Thyroid gland (tissue), 4 donors: Measurements from ENCODE around the gene MMAB. TPM values are rescaled to one million over a fixed set of nuclear protein-coding genes. Genes with fewer than 3 reads are reported as not detected.

Source experiments
- DNase-seq, 2 donors: peaks; one replicate each; pipeline ENCODE4 v3.0.0-alpha.2; 2019
- H3K27ac ChIP-seq, 3 donors: fragments of 200-600 bp; sonication (generic); 1 replicate in 2 of 3; 2 replicates in 1 of 3; pipeline ENCODE4 v1.5.1; 2016 to 2019; ENCODE audit warnings: mild to moderate bottlenecking in 1 of 3, moderate library complexity in 1 of 3
- H3K27me3 ChIP-seq: fragments of 200-600 bp; sonication (generic); one replicate; pipeline ENCODE4 v1.5.1; 2019
- H3K36me3 ChIP-seq, 2 donors: fragments of 200-600 bp; sonication (generic); one replicate each; pipeline ENCODE4 v1.5.1; 2016 to 2019
- H3K4me1 ChIP-seq, 2 donors: fragments of 200-600 bp; sonication (generic); one replicate each; pipeline ENCODE4 v1.5.1; 2017 to 2019
- H3K4me3 ChIP-seq, 3 donors: fragments of 200-600 bp; sonication (generic); replicated peaks in 1 of 3; 1 replicate in 2 of 3; 2 replicates in 1 of 3; pipeline ENCODE4 v1.5.1; 2016; ENCODE audit warnings: mild to moderate bottlenecking in 1 of 3
- H3K9me3 ChIP-seq: fragments of 200-600 bp; sonication (generic); one replicate; pipeline ENCODE4 v1.5.1; 2017
- CTCF ChIP-seq, 6 experiments: fragments of 200-600 bp in 3 of 6; fragments of 450-650 bp in 3 of 6; sonication (generic) in 3 of 6; IDR thresholded peaks; one replicate each; pipeline ENCODE4 v1.5.1; 2016 to 2019; ENCODE audit warnings: antibody characterized with exemption in 6 of 6, mild to moderate bottlenecking in 2 of 6, inconsistent platforms in 1 of 6, moderate library complexity in 1 of 6
- POLR2A ChIP-seq, 2 donors: fragments of 450-650 bp; IDR thresholded peaks; one replicate each; pipeline ENCODE4 v1.6.1; 2017; ENCODE audit warnings: antibody characterized with exemption in 2 of 2, mild to moderate bottlenecking in 2 of 2, moderate library complexity in 1 of 2
- WGBS, 2 donors: methylation state at CpG; one replicate each; pipeline ENCODE4 v1.1.5; 2017; 5-methylcytosine and 5-hydroxymethylcytosine counted together
- intact Hi-C: fragments of 100-400 bp; cut with DNase I; formaldehyde crosslinking; loops from one replicate; pipeline ENCODE4 v1.15.1; 2023
- total RNA-seq, 4 donors: library from RNA; depleted of rRNA; stranded (reverse); fragments of >200 nt; gene quantifications; one replicate each; pipeline ENCODE4 v1.2.3, GENCODE V29; 2016

Gene MMAB
- total RNA-seq, 4 donors from 2014 or later, result 40.3 to 82.2 (median 69.7) TPM

- Histone ChIP-seq H3K27ac (no peak overlapping the region), H3K9me3 (no peaks in the 10 kb centered on the region), H3K4me1 (no peaks in the 10 kb centered on the region), H3K27me3 (no peaks in the 10 kb centered on the region), H3K36me3 (no peaks in the 10 kb centered on the region), H3K4me3 (no peak overlapping the region)
- DNase-seq, result no peak
- TF ChIP-seq POLR2A (IDR thresholded peaks at IDR 0.05), result no peak
- TF ChIP-seq CTCF (IDR thresholded peaks at IDR 0.05), result no peak
- intact Hi-C loops, result no loop called here
- 93 to 96% methylated on average over 7 to 8 of the region's 10 CpGs for WGBS, 2 donors
These were observed 16.1 kb downstream of the MMAB start for GRCh38 chr12:109557200-109557599.

GRCh38 chr12:109555431-109556315 is 17.6 kb downstream of the MMAB start:
- Histone ChIP-seq H3K9me3 (no peaks in the 10 kb centered on the region), H3K36me3 (no peaks in the 10 kb centered on the region), H3K4me3 (no peak overlapping the region), H3K27me3 (no peaks in the 10 kb centered on the region), H3K27ac (no peak overlapping the region), H3K4me1 (no peaks in the 10 kb centered on the region)
- no peak for TF ChIP-seq CTCF (IDR thresholded peaks at IDR 0.05)
- TF ChIP-seq POLR2A (IDR thresholded peaks at IDR 0.05), result no peak
- intact Hi-C loops, result no loop called here
- DNase-seq, result no peak
- WGBS, 2 donors, result 74 to 85% methylated on average over 15 to 17 of the region's 18 CpGs

GRCh38 chr12:109554761-109555160 is 18.5 kb downstream of the MMAB start:
- Histone ChIP-seq H3K9me3 (no peaks in the 10 kb centered on the region), H3K36me3 (no peaks in the 10 kb centered on the region), H3K4me1 (peaks cover 7% of the 10 kb centered on the region in 2 donors), H3K27ac (no peak overlapping the region), H3K4me3 (no peak overlapping the region), H3K27me3 (no peaks in the 10 kb centered on the region)
- TF ChIP-seq POLR2A (IDR thresholded peaks at IDR 0.05) (no peak), CTCF (IDR thresholded peaks at IDR 0.05) (no peak)
- DNase-seq, result no peak
- intact Hi-C loops, result no loop called here
- WGBS, 2 donors, result 55 to 62% methylated on average over 6 of the region's 6 CpGs

GRCh38 chr12:109553906-109554500 is 19.3 kb downstream of the MMAB start:
- no peaks in the 10 kb centered on the region for H3K36me3 ChIP-seq
- H3K27me3 ChIP-seq, result no peaks in the 10 kb centered on the region
- no peak for TF ChIP-seq POLR2A (IDR thresholded peaks at IDR 0.05)
- intact Hi-C loops, result no loop called here
- H3K4me1 ChIP-seq, result peaks cover 9 to 11% of the 10 kb centered on the region in 2 donors
- 55 to 68% methylated on average over 16 of the region's 16 CpGs for WGBS, 2 donors
- no peaks in the 10 kb centered on the region for H3K9me3 ChIP-seq
- DNase-seq, result no peak
- no peak overlapping the region for H3K27ac ChIP-seq
- no peak overlapping the region for H3K4me3 ChIP-seq

GRCh38 chr12:109553483-109553882 is 19.8 kb downstream of the MMAB start:
- Histone ChIP-seq H3K9me3 (no peaks in the 10 kb centered on the region), H3K27me3 (no peaks in the 10 kb centered on the region), H3K27ac (no peak overlapping the region), H3K36me3 (no peaks in the 10 kb centered on the region), H3K4me3 (no peak overlapping the region), H3K4me1 (peaks cover 9 to 11% of the 10 kb centered on the region in 2 donors)
- no peak for DNase-seq
- intact Hi-C loops, result no loop called here
- TF ChIP-seq CTCF (IDR thresholded peaks at IDR 0.05) (no peak), POLR2A (IDR thresholded peaks at IDR 0.05) (no peak)
- WGBS, 2 donors, result 85 to 97% methylated on average over 7 of the region's 7 CpGs
